PC-9 (cell line): ENCODE measurements around the gene SCP2D1. TPM values are rescaled to one million over a fixed set of nuclear protein-coding genes. Genes with fewer than 3 reads are reported as not detected.

Experiments used
- BruUV-seq: library from RNA; stranded (reverse); fragments of 400-500 nt; replicated peaks from 2 replicates; lab custom pipeline; 2021; lab: Mats Ljungman, UMichigan
- CTCF ChIA-PET: fragments of 300-600 bp; sonication (Branson Sonifier 250); formaldehyde crosslinking; loops from one replicate; lab custom pipeline; 2022; ENCODE audit warnings: antibody characterized with exemption; lab: Charles Lee
- POLR2A ChIA-PET: fragments of 300-600 bp; sonication (Branson Sonifier 250); formaldehyde crosslinking; loops from one replicate; lab custom pipeline; 2022; ENCODE audit warnings: antibody characterized with exemption; ENCODE audit not compliant: unreplicated experiment; lab: Charles Lee
- DNase-seq, 2 experiments: peaks; one replicate each; pipeline versions ENCODE4 v3.0.0 to v3.0.0-alpha.2; 2015 to 2022; ENCODE audit warnings: mixed read lengths in 1 of 2
- H2AFZ ChIP-seq: fragments of 200-600 bp; sonication (generic); 2 replicates; pipeline ENCODE4 v1.8.1; 2017; ENCODE audit warnings: antibody characterized with exemption
- H3F3A ChIP-seq: fragments of 200-600 bp; sonication (generic); 2 replicates; pipeline ENCODE4 v1.8.1; 2017; ENCODE audit warnings: antibody characterized with exemption, mild to moderate bottlenecking, low read depth; ENCODE audit not compliant: insufficient read depth
- H3K27ac ChIP-seq: fragments of 200-600 bp; sonication (generic); 2 replicates; pipeline ENCODE4 v1.6.1; 2016; ENCODE audit warnings: mixed run types
- H3K27me3 ChIP-seq: fragments of 200-600 bp; sonication (generic); 2 replicates; pipeline ENCODE4 v1.6.1; 2016; ENCODE audit warnings: low read depth, mixed run types; ENCODE audit not compliant: insufficient read depth
- H3K36me3 ChIP-seq: fragments of 200-600 bp; sonication (generic); 2 replicates; pipeline ENCODE4 v1.6.1; 2016; ENCODE audit warnings: low read depth, mixed run types
- H3K4me1 ChIP-seq: fragments of 200-600 bp; sonication (generic); replicated peaks from 2 replicates; pipeline ENCODE4 v1.6.1; 2016; ENCODE audit warnings: mixed run types; ENCODE audit not compliant: insufficient read depth
- H3K4me2 ChIP-seq: fragments of 200-600 bp; sonication (generic); 2 replicates; pipeline ENCODE4 v1.6.1; 2017; ENCODE audit warnings: mixed run types
- H3K4me3 ChIP-seq: fragments of 200-600 bp; sonication (generic); 2 replicates; pipeline ENCODE4 v1.6.1; 2016; ENCODE audit warnings: mixed run types
- H3K79me2 ChIP-seq: fragments of 200-600 bp; sonication (generic); 2 replicates; pipeline ENCODE4 v1.6.1; 2017; ENCODE audit warnings: low read depth, mixed run types
- H3K9me2 ChIP-seq: fragments of 200-600 bp; sonication (generic); 2 replicates; pipeline ENCODE4 v1.8.1; 2017; ENCODE audit warnings: mild to moderate bottlenecking; ENCODE audit not compliant: insufficient read depth
- H3K9me3 ChIP-seq: fragments of 200-600 bp; sonication (generic); 2 replicates; pipeline ENCODE4 v1.8.1; 2016; ENCODE audit warnings: low read depth; ENCODE audit not compliant: insufficient read depth
- H4K20me1 ChIP-seq: fragments of 200-600 bp; sonication (generic); 2 replicates; pipeline ENCODE4 v1.8.1; 2017; ENCODE audit not compliant: insufficient read depth
- CTCF ChIP-seq: fragments of 200-600 bp; sonication (generic); conservative IDR thresholded peaks from 2 replicates; pipeline ENCODE4 v1.6.1; 2017; ENCODE audit warnings: mixed run types, antibody characterized with exemption, mild to moderate bottlenecking, moderate library complexity
- EZH2 ChIP-seq: fragments of 200-600 bp; sonication (generic); IDR thresholded peaks from 2 replicates; pipeline ENCODE4 v1.8.0; 2017; ENCODE audit warnings: antibody characterized with exemption, low read depth
- intact Hi-C: fragments of 100-400 bp; cut with micrococcal nuclease; formaldehyde crosslinking; loops from one replicate; pipeline ENCODE4 v1.10.0; 2022; ENCODE audit not compliant: unreplicated experiment
- total RNA-seq: library from RNA; stranded (reverse); gene quantifications from 2 replicates; pipeline ENCODE4 v1.2.3, GENCODE V29; 2021

Gene SCP2D1
- total RNA-seq, 1 experiment from 2014 or later: not detected

DNA sequence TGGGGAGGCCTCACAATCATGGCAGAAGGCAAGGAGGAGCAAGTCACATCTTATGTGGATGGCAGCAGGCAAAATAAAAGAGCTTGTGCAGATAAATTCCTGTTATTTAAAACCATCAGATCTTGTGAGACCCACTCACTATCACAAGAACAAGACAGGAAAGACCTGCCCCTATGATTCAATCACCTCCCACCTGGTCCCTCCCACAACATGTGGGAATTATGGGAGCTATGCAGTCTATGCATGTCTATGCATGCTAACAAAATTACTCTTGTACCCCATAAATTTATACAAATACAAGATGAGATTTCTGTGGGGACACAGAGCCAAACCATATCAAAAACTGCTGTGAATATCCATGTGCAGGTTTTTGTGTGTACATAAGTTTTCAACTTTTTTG lies 25.6 kb upstream of the SCP2D1 start:
- POLR2A ChIA-PET: no interaction called here
- BruUV-seq: no TSS peak
- H3K27me3 ChIP-seq: peaks cover 13% of the 10 kb centered on the region; the same call in 1 of the 2 replicates
- DNase-seq: no peak
- TF ChIP-seq CTCF: no peak
- TF ChIP-seq EZH2: no peak
- CTCF ChIA-PET: no interaction called here
- intact Hi-C loops: no loop called here
- no peaks in the 10 kb centered on the region for H3K9me2 ChIP-seq
- H3K9me3 ChIP-seq: no peaks in the 10 kb centered on the region
- H3K4me2 ChIP-seq: no peak overlapping the region
- H2AFZ ChIP-seq: no peak overlapping the region
- H3K79me2 ChIP-seq: no peaks in the 10 kb centered on the region
- H3K36me3 ChIP-seq: no peaks in the 10 kb centered on the region
- no peaks in the 10 kb centered on the region for H4K20me1 ChIP-seq
- H3K4me1 ChIP-seq: no peaks in the 10 kb centered on the region
- no peaks in the 10 kb centered on the region for H3F3A ChIP-seq
- no peak overlapping the region for H3K27ac ChIP-seq
- no peak overlapping the region for H3K4me3 ChIP-seq

DNA sequence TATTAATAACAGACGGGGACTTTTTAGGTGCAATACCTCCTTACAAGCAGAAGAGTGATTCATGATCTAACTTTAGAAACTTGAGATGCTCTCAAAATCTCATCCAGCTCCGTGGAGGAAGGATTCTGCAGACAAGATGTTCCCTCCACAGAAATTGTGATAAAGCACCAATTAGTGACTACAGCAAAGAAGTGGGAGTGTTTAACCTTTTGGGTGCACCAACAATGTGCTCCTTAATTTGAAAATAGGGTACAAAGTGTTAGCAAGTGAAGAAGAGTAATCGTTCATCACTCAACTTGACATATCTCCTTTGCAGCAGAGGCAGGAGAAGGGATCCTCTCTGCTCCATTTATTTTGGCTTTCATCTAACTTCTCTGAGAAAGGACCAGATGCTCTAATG lies 22.8 kb upstream of the SCP2D1 start:
- Histone ChIP-seq H3K79me2 (no peaks in the 10 kb centered on the region), H3K9me2 (no peaks in the 10 kb centered on the region), H3F3A (no peaks in the 10 kb centered on the region), H2AFZ (no peak overlapping the region; the same call in 1 of the 2 replicates), H3K4me2 (no peak overlapping the region), H3K27ac (no peak overlapping the region), H3K36me3 (no peaks in the 10 kb centered on the region), H4K20me1 (no peaks in the 10 kb centered on the region), H3K4me3 (no peak overlapping the region), H3K9me3 (no peaks in the 10 kb centered on the region), H3K27me3 (0 out of 2 replicates have a peak, but pooled peaks cover 13% of the 10 kb centered on the region), H3K4me1 (peaks cover 8% of the 10 kb centered on the region)
- no peak for DNase-seq
- TF ChIP-seq EZH2 (no peak), CTCF (no peak)
- POLR2A ChIA-PET: no interaction called here
- no TSS peak for BruUV-seq
- intact Hi-C loops: loop anchor here (10.0 kb wide), 1 partner anchor 296 kb away; the partner anchor contains the start of gene RBBP9
- CTCF ChIA-PET: no interaction called here

GRCh38 chr20:18793625-18794427 lies 19.8 kb upstream of the SCP2D1 start:
- intact Hi-C loops: loop anchor here (10.0 kb wide), 1 partner anchor 299 kb away; the partner anchor contains the start of gene RBBP9

More at GRCh38 chr20:18793625-18794427, 19.8 kb upstream of the SCP2D1 start:
- Histone ChIP-seq H3K27me3 (0 out of 2 replicates have a peak, but pooled peaks cover 13% of the 10 kb centered on the region), H3K4me1 (peaks cover 8% of the 10 kb centered on the region), H3K9me2 (no peaks in the 10 kb centered on the region), H3K36me3 (no peaks in the 10 kb centered on the region), H2AFZ (peak overlapping the region; percentile 94), H3K27ac (peak overlapping the region; percentile 7; the same call in 1 of the 2 replicates), H3K4me2 (peak overlapping the region; percentile 93), H3K4me3 (peak overlapping the region; percentile 79), H4K20me1 (no peaks in the 10 kb centered on the region), H3K79me2 (no peaks in the 10 kb centered on the region), H3F3A (no peaks in the 10 kb centered on the region), H3K9me3 (no peaks in the 10 kb centered on the region)
- ChIA-PET POLR2A (no interaction called here), CTCF (no interaction called here)
- DNase-seq: peak; percentile 72 to 88
- no TSS peak for BruUV-seq
- no peak for TF ChIP-seq EZH2
- no peak for TF ChIP-seq CTCF
